Cortex of kidney (tissue), 1 donor: ENCODE data around the gene ASIC4.
A peak's percentile ranks its signal among the peaks of the same experiment; 100 is the strongest.

Source experiments
- DNase-seq: peaks from one replicate; lab custom pipeline; 2025; lab: John Stamatoyannopoulos, UW

The ASIC4 gene

DNA sequence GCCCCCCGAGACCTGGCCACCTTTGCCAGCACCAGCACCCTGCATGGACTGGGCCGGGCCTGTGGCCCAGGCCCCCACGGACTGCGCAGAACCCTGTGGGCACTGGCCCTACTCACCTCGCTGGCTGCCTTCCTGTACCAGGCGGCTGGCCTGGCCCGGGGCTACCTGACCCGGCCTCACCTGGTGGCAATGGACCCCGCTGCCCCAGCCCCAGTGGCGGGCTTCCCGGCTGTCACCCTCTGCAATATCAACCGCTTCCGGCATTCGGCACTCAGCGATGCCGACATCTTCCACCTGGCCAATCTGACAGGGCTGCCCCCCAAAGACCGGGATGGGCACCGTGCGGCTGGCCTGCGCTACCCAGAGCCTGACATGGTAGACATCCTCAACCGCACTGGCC lies 554 bp downstream of the ASIC4 start:
- no peak for DNase-seq

DNA sequence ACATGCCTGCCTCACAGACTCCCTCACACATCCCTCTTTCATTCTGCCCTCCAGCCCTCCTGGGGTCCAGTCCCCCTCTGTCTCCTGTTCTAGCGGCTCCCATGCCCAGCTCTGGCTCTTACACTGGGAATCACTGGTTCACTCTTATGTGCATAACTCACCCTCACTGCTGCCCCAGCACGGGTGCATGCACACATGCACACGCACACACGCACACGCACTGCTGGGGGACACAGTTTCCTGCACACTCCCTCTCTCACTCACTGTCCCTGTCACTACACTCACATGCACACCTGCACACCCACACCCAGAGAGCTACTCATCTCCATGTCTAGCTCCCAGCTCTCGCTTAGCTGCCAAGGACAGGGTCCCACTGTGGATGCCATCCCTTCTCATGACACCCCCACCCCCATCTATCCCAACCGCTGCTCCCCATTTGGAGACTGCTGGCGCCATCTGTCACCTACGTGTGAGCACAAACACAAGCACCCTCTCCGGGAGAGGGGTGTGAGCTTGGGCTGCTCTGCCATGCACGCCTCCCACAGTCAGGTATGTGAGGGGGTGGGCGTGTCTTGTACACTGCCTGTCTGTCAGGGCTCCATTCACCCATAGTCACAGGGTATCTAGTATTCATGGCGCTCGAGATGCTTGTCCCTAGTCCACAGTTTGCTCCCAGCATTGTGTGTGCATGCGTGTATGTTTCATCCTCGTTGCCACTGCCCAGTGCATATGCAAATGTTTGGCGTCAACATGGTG lies 1.8 kb downstream of the ASIC4 start:
- DNase-seq, result no peak

DNA sequence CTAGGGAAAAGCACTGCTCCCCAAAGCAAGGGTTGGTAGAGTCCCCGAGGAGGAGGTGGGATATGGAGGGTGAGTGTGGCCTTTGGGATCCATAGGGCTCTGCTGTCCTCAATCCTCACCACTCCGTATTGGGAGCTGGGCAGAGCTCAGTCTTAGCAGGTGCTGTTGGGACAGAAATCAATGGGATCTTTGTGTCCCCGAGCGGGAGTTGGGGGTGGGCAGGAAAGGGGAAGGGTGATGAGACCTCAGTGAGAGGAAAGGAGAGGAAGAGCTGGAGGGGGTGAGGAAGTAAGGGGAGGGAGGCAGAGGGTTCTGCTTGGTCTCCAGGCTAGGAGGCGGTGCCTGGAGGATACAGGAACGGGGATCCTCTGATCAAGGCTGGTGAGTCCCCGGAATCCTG lies 2.6 kb downstream of the ASIC4 start:
- DNase-seq, result no peak

DNA sequence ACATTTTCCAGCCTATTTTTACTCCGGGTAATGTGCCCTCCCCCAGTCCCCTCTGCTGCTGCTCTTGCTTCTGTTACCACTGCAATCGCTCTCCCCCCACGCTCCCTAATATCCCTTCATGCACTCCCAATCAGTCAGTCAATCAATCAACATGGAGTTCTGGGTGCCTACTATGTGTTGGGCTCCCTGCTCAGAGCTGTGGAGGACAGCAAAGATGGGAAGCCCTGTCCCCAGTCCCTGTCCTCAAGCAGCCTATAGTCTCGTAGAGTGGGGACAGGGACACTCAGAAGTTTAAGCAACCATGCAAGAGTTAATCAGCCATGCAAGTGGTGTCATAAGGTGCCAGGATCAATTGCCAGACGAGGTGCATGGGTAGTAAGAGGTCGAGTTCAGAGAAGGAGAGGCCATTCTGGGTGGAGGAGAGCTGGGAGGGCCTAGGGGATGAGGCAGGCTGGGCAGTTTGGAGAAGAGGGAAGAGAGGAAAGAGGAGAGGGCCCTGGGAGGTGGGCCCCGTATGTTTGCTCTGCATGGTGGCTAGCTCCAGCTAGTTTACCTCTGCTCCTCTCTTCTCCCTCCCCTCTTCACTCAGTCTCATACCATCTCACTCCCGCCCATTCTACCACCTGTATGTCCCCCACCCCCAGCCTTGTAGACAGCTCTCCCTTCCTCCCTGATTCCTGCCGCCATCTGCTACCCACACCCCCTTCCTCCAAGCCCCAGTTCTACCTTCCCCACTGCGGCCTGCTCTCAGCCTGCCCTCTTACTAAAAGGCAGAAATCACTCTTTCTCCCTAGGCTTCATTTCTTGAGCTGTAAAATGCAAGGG lies 3.9 kb downstream of the ASIC4 start:
- no peak for DNase-seq

DNA sequence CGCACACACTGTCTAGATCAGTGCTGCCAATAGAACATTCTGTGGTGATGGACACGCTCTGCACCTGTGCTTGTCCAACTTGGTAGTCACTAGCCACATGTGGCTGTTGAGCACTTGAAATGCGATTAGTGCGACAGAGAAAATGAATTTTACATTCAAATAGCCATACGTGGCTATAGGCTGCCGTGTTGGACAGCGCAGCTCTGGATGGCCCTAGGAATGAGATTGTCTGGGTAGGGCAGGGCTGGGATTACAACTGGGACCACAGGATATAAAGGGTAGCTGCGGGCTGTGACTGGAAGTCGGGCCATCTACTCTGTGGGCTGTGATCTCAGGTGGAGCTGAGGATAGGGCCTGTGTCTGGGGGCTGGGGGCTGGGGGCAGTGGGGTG lies 5.2 kb downstream of the ASIC4 start:
- no peak for DNase-seq

DNA sequence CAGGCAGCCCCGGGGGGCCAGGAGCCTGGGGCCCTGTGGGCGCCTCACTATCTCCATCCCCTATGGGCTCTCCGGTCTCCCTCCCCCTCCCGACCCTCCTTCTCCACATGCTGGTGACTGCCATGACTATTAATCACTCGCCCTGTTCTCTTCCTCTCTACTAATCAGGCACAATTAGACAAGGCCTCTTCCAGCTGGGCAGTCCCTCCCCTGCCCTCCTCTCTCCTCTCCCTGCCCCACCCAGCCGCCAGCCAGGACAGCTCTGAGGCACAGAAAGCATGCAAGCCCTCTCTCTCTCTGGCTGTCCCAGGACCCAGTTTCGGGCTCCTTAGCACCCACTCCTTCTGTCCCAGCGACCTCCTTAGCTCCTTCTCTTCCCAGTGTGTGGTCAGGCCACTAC lies 5.8 kb downstream of the ASIC4 start:
- no peak for DNase-seq

DNA sequence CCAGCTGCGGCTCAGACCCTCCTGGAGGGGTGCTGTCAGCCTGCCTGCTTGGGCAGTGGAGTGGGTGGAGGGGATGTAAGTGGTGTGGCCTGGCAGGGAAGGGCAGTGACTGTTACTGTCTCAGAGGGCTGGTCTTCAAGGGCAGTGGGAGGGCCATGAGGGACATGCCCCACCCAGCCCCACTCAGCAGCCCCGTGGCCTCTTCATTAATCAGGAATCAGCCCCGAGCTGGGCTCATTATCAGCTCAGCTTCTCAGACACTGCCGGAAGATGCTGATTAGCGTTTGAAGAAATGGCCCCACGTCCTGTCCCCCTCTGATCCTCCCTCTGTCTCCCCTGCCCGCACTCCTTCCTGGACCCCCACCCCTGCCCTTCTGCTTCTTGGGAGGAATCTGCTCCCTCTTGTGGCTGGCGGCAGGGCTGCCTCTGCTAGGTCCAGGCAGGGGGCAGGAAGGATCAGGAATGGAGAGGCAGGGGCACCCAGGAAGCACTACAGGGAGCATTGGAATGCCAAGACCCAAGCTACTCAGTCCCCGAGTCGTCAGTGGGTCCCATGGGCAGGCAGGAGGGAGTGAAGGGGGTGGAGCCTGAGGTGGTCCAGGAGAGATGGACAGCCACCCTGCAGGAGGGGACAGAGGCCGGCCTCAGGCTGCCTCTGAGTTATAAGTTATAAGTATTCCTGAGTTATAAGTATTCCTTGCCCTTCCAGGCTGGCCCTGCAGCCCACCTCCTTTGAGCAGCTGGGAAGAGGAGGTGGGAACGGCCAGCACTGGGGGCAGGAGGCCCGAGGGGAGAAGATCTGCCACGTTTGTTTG lies 7.0 kb downstream of the ASIC4 start:
- DNase-seq, result no peak

DNA sequence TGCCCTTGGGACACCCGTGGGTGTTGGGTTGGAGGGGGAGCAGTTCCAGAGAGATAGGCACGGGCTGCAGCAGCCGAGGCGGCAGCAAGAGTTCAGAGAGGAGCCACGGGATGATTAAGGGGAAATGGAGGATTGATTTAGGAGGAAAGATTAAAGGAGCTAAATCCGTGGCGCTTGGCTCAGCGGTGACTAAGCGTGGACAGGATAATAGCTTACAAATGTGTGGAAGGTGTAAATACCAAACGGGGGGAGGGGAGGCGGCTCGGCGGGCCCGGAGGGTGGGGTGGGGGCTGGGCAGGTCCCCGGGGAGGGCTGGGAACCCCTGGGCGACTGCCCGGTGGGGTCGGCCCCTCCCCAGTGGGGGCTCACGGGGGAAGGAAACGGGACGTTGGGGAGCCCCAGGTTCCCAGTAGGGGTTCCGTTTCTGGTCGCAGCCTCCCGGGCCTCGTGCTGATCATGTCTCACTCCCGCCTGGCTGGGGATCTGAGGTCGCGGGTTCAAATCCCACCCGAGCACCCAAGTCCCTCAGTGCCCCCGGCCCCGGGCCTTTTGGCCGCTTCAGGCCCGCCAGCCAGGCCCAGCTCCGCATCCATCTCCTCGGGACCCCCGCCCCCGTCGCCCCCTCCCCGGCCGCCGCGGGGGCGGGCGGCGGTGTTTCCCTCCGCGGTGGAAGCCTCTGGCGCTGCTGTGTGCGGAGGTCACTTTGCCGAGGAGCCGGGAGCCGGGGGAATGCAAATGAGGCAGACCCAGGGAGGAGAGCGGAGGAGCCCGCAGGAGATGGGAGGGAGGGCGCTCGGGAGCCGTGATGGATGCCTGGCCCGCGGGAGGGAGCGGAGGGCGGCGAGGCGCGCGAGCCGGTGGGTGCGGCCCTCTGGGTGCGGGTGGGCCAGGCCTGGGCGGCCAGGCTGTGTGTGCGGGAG lies 8.1 kb downstream of the ASIC4 start:
- no peak for DNase-seq

DNA sequence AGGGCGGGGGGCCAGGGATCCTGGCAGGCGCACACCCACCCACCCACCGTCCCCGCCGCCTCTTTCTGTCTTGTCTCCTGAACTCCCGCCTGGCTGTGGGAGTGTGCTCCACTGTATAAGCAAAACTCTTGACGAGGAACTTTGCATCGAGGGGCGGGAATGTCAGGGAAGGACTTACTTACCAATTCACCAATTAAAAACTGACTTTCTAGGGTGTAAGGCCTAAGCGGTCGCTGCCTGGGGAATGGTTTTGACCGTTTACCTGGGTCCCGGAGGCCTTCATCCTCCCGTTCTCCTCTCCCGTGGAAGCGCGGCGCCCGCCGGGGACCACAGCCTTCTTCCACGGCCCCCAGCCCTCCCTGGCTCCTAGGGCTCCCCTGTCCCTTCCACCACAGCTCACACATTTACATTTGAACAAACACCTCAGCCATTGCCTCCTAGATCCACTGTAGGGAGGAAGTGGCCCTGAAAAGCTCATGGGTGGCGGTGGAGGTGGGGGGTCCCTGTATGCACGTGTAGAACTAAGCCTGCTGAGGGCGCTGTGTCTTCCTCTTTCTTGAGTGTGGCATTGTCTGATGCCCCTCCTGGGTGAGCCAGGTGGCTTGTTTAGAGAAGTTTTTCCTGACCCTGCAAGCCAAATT lies 8.9 kb downstream of the ASIC4 start:
- DNase-seq, result no peak

DNA sequence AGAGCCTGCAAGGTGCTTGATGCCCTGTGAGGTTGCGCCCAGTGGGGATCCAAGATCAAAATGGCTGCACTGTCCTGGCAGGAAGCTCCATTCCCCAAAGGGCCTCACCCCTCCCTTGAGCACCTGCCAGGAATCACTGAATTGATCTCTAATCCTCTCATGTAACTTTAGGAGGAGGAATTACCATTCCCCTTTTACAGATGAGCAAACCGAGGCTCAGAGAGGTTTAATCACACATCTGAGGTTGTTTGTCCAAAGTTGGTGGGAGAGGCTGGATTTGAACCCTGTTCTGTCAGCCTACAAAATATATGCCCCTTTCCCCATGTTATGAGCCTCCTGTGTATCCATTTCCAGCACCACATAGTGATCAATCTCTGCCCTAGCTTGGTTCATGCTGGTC lies 10.5 kb downstream of the ASIC4 start:
- no peak for DNase-seq

DNA sequence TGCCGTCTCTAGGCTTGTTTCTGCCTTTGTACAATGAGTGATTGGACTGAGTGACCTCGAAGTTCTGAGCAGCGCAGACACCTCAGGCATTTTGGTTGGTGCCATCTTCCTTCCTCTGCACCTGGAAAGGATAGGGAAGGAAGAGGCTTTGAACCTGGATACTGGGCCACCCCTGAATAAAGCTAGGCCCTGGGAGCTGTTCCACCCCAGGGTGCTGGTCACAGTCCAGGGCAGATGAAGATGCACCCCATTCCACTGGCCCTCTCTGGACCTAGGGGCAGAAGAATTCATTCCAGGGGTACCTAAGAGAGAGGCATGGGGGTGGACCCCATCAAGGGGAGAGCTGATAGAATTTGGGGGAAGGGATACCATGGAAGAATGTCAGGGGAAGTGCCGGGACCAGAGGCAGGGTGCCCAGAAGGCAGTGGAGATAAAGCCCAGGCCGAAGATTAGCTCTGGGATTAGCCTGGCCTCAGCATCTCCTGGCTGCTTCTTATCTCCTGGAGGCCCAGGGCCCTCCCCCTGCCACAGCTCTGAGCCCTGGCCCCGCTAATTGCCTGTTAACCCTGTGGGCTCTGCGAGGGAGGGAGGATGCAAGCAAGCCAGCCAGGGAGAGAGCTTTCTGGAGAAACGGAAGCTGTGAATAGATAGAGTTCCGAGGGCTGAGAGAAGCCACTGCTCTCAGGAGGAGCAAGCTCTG lies 11.4 kb downstream of the ASIC4 start:
- no peak for DNase-seq

DNA sequence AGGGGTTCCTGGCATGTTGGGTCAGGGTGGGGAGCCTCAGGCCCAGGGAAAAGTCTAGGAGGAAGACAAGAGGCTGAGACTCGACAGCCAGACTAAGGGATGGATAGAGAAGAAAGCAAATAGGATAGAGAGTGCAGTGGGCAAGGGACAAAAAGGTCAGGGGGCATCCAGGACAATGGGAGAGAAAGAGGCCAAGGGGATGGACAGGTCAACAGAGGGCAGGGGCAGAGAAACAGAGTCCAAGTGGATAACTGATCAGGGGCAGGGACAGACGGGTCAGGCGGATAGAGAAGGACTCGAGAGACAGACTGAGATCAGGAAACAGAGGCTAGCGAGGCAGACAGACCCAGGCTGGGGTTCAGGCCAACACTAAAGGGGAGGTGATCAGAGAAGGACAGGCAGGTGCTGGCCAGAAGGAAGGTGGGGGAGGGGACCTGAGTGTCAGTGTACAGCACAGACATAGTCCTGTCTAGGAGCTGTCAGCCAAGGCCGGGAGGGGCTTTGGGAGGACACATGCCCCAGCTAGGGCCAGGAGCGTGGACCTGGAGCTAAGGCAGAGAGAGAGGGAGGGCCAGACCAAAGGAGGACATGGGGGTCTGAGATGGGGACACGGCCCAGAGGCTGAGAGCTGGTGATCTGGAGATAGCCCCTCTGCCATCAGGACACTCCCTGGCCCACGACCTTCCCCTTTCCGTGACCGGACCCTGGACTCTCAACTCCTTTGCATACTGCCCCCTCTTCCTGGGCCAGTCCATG lies 12.2 kb downstream of the ASIC4 start:
- DNase-seq, result no peak

DNA sequence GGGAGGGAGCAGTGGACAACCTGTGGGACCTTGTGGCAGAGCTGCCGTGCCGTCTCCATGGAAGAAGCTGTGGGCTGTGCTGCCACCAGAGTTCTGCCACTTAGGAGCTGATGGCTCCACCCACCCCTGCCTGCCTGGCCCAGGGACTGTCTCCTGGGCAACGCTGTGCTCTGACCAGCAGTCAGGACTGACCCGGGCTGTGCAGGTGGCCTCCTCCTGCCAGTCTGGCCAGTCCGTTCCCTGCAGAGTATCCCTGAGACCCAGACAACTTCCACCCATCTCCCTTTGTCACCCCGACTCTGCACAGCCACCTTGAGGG lies 12.8 kb downstream of the ASIC4 start:
- DNase-seq, result no peak

DNA sequence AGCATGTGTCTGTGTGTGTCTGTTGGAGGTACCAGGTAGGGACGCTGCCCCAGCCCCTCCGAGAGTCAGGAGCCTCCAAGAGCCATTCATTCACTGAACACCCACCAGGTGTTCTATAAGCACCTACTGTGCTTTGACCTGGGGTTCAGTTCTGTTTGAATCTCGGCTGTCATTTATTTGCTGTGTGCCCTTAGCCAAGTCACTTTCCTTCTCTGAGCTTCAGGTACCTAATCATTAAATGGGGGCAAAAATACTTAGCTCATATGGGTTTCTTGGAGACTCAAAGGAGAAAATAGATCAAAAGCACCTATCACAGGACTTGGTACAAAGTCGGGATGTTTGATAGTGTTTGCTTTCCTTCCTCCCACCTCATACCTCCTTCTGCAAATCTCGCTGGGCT lies 13.2 kb downstream of the ASIC4 start:
- no peak for DNase-seq

DNA sequence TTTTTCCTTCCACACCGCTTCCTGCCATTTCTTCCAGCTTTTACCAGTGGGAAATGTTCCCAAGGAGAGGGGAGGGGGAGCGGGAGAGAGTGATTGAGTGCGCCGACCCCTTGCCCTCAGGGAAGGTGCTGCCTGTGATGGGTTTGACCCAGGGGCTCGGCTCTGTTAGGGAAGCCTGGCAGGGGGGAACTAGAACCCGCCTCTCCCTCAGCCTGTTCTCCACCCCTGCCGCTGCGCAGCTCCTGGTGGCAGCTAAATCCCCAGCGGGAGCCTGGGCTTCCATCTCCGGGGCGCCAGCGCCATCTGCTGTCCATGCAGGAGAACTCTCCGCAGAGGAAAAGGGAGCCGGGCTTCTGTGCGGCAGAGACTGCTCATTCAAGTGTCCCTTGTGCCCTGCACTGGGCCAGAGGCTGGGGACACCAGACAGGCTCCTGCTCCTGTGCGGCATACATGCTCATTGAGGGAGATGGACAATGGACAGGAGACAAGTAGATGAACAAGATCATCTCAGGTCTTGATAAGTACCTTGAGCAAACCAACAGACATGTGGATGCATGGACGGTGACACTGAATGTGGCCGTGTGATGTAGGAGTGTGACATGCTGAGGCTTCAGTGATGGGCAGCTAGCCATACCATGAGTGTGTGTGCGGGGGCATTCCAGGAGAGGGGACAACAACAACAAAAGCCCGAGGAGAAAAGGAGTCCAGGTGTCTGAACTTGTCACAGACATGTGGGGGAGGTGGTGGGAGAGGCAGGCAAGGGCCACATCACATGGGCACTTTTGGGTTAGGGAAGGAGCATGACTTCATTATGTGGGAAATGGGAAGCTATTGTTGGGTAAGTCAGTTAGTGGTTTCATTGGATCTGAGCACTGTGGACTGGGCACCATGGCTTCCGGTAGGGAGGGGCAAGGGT lies 16.0 kb downstream of the ASIC4 start:
- peak; percentile 6 for DNase-seq

DNA sequence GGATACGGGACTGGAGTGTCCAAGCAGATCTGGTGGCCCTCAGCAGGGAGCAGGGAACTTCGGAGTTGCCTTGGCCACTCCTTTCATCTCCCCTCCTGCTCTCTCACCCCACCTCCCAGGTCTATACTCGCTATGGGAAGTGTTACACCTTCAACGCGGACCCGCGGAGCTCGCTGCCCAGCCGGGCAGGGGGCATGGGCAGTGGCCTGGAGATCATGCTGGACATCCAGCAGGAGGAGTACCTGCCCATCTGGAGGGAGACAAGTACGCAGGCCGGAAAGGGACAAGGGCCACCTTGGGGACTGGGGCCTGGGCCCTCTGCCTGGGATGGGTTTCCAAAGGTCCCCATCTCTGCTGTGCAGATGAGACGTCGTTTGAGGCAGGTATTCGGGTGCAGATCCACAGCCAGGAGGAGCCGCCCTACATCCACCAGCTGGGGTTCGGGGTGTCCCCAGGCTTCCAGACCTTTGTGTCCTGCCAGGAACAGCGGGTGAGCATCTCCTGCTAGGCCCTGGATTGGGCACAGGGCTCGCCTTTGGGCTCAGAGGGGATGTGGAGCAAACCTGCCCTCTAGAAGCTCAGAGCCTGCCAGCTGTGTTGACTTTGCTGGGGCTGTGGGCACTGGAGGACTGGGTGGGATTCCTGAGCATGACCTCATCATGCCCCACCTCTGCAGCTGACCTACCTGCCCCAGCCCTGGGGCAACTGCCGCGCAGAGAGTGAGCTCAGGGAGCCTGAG lies 17.5 kb downstream of the ASIC4 start:
- no peak for DNase-seq

DNA sequence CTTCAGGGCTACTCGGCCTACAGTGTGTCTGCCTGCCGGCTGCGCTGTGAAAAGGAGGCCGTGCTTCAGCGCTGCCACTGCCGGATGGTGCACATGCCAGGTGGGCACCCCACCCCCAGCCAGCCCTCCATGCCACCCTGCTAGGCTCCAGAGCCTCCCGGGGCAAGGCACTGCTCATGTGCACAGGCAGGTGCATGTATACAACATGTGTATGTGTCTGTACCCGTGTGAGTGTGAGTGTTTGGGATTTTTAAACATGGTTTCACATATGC lies 18.0 kb downstream of the ASIC4 start:
- DNase-seq, result no peak

DNA sequence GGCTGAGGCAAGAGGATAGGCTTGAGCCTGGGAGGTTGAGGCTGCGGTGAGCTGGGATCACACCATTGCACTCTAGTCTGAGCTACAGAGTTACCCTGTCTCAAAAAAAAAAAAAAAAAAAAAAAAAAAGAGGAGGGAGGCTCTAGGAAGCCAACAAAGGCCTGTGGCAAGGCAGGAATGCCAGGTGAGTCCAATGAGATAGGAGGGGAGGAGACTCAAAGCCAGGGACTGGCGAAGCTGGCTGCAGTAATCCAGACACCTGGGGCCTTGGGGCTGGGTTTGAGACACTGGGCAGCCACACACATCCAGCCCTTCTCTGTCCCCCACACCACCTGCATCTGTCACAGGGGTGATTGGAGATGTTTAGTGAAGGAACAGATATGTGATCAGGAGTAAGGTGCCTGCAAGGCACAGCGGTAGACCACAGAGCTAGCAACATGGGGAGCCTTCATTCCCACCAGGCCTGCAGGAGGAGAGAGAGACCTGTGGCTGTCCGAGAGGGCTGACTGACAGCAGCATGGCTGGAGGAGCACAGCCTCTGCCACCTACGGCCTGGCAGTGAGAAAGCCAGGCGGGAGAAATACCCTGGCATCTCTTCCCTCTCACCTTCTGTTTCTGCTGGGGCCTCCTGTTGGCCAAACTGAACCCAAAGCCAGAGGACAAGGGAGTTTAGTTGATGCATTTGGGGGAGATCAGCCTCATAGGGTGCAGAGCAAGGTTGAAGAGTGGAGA lies 19.8 kb downstream of the ASIC4 start:
- DNase-seq, result no peak
